Islet of Langerhans (tissue), 1 donor: ENCODE results near the gene SHTN1.

Source experiments
- FAIRE-seq: peaks from one replicate; lab custom pipeline; 2011; peaks lifted over from hg19 to GRCh38; lab: Jason Lieb, UNC

SHTN1 gene

DNA sequence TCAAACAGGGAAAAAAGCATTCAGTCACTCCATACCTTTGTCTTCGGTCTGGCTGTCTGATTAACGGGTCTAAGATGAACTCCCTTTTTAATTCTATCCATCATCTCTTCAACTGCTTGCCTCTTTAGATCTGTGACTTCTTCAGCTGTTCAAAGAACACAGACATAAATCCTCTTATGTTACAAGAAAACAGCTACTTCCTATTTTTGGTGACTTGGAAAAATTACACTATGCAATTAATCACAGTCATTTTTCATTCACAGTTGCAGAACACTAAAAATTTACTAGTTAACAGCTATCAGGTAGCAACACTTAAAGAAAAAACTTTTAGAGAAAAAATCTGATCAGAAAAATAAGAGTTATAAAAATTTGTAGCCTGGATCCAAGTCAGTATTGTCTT, 89.6 kb downstream of the SHTN1 start:
- FAIRE-seq: no peak

DNA sequence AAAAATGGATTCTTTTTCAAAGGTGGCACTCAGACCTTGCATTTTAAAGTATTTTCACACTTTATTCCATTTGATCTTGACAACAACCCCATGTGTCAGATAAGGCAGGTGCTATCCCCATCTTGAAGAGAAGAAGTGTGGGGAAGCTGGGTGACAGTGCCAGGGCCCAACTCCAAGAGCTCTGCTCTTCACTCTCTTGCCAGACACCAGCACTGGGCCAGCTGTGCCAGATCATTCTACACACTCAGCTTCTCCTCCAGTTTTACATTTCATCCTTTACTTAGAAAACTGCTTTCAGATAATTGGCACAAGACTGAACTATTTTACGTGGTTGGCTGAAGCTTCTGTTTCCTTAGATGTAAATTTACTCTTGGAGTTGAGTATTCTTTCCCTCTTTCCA, 91.3 kb downstream of the SHTN1 start:
- no peak for FAIRE-seq

DNA sequence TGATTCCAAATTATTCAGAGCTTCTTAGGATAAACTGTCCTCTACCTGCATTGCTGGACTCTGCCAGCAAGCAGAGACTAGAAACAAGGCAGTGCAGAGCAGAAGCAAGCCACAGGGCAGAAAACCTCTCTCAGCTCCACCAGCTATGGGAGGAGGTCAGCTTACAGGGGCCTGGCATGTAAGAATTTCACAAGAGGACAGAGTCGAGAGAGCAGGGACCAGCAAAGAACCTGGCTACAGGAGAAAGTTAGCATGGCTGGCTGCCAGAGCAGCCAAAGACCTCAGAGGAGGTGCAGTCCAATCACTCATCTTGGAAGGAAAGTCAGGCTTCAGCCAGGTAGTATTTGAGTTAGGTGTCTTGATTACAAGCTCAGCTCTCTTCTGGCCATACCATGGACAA, 92.8 kb downstream of the SHTN1 start:
- FAIRE-seq: no peak

DNA sequence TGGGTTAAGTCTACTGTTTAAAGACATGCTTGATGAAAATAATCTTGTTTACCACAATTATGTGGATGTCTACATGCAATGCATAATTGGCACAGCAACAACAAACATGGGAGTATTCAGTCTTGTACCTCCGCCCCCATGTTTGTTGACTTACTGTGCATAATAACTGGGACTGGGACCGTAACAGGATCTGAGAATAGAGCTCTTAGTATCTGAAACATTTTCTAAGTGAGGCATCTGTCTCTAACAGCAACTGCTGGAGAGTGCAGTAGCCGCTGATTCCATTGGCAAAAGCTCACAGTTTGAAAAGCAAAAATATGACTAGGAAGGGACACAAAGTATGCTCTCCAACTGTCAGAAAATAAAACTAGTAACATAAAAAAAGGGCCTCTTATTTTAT, 94.1 kb downstream of the SHTN1 start:
- no peak for FAIRE-seq

DNA sequence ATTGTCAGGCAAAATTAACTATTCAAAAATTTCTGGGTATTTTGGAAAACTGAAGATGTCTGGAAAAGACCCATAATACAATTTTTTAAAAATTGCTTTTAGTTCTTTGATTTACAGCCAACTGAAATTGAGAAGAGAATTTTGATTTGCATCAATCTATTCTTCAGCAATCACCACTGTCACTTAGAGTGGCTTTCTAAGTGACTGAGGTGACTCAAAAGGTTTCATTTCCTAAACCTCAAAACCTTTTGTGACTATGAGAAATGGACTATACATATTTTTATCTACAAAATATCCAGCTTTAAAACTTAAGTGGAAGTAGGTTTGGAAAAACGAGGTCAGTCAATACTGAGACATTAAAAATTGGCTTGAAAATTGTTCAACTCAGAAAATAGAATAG, 95.7 kb downstream of the SHTN1 start:
- no peak for FAIRE-seq

DNA sequence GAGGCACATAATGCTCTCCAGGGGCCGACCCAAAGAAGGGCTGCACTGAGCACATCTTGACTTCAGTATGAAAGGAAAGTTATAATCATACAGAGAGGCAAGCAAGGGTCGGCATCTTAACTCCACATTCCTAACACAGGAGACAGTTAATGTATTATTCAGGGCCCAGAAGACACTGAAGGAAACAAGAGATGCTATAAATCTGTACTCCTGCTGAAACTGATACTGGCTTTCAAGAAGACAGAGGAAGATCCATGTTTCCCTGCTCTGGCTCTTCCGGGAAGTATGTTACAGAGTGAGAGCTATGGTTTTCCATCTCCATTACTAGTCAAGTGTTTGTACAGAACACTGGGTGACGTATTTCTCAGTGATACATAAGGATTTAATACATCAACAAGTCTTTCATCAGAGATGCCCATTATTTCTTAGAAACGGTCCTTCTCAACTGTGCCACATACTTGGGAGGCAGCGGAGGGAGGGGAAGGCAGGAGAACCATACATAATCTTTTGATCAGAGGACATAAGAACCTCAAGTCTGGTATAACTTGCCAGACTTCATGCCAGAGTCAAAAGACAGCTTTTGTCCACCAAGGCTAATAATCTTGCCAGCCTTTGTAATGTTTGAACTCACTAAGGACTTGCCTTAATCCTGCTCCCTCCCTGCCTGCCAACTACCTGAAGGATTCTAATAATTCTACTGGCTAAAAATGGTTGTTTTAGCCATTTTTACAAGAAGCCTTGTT, 97.6 kb downstream of the SHTN1 start:
- no peak for FAIRE-seq

DNA sequence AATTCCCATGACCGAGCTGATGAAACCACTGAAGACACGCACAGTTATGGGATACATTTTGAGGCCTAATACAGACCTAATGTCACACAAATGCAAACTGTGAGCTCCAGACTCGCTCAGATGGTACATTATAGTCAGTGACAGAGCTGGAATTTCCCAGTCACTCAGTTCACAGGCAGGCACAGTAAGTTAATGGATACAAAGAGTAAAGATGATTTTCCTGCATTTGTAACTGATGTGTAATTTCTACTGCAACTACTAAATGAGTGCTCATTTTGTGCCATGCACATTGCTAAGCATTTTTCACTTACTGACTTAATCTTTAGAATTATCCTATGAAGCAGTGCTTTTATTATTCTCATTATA, 99.2 kb downstream of the SHTN1 start:
- no peak for FAIRE-seq

DNA sequence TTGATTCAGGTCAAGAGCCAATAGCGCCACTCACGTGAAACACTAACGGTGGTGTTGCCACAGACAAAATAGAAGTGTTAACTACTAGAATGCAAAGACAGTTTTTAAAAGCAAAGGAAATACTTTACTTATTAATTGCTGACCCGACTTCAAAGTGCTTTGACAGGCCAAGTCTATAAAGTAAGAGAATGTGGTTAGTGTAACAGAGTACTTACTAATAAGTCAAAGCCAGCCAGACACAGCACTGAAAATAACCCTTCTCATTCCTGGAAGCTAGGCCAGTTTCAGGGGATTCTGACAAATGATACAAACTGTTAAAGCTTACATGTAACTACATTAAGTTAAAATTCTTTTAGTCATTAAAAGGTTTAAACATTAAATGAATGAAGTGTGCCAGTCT, 105.4 kb downstream of the SHTN1 start:
- no peak for FAIRE-seq

DNA sequence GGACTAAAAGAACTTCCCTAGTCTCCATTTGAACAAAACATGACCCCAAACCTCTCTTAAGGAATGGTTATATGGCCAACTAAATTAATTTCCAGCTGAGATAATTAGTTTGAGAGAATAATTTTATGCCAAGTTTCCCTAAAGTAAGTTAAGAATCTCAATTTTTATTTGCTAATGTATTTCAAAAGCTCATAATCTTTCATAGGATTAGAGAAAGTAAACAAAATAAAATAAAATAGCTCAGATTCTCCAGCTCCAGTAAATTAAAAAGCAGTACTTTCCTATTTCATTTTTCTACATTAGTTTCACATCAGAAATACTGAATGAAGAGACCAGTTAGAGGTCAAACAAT, 111.3 kb downstream of the SHTN1 start:
- FAIRE-seq: no peak

DNA sequence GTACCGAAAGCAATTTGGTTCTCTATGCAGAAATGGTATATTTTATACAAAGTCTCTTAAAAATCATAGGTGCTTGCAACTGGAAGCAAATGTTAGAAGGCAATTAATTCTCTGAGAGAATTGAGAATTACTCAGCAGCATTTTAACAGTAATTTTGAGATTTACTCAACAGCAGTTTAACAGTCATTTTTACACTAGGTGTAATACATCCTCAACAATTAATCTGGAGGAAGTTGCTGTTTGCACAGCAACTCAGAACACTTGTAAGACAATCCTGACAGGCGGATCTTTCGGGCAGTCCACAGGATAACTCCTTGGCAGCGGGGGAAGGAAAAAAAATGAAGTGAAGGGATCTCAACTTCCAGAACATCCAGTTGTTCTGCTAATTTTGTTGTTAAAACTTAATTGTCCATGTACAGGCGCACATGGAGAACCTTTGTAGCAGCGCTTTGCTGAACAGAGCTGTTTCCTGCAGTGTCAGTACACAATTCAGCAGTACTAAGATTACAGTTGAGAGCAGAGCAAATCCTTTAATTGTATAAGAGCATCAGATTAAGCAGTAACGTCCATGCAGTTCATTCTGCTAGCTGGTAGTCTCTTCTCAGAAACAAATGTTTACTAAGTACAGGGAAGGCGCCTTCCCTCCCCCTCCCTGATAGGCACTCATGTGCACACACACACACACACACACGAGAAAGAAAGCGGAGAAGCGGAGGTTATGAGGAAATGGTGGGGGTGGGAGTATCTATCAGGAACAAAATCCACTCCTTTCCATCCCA, 111.9 kb downstream of the SHTN1 start:
- no peak for FAIRE-seq

DNA sequence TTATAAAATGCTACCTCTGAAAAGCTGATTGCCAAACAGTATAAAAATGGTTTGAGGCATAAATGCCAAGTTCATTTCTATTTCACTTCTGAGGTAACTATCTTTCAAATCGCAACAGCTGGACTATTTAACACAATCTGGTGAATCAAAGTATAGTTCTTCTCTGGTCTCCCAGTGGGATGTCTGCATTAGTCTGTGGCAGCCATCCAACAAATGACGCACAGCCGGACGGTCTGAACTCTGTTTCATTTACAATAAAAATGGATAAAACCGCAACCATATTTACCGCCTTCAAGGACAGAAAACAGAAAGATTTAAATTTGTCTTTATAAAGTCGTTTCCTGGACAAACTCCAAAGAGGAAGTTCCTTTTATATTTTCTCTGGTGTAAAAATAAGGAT, 113.8 kb downstream of the SHTN1 start:
- no peak for FAIRE-seq

DNA sequence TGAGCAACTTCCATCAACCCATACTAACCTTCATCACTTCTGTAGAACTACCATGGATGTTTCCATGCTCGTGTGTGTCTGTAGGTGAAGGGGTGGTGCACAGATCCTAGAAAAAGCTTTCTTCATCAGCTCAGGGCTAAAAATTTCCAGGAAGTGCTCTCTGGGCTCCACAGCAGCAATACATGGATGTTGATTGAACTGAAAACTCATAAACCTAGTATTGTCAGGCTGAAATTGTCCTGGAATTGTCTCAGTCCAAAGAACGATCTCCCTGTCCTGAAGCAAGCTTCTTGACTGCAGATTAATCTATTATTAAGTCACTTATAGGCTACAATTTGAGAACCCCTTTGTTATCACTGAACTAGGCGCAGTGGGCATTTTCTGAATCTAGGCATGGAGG, 115.9 kb downstream of the SHTN1 start:
- no peak for FAIRE-seq

DNA sequence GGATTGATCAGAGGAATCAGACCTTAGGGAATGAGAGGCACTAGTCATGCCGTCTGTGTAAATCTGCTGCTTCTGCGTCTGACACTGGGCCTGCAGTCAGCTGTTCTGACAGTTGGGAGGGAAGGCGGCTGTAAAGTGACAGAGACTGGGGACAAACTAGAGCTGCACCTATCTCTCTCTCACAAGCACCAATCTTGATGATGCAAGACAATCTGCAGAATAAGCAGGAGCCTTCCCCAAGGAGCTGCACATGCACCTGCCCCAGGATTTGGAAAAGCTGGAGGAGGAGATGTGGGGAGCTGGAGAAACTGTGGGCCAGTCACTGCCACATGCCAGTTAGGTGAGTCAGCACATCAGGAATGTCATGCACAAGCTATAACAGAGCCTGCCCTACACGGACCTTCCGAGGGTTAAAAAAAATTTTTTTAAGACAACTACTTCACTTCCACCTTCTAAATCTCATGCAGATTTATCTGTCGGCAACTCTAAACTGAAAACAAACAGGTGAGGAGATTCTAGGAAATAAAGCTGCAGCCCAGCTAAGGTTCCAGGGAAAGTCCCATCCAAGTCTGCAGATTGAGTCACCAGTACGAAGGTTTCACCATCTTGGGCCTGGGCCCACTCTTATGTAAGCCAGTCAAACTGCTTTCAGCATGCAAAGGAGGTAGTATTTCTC, 116.5 kb downstream of the SHTN1 start:
- FAIRE-seq: no peak

DNA sequence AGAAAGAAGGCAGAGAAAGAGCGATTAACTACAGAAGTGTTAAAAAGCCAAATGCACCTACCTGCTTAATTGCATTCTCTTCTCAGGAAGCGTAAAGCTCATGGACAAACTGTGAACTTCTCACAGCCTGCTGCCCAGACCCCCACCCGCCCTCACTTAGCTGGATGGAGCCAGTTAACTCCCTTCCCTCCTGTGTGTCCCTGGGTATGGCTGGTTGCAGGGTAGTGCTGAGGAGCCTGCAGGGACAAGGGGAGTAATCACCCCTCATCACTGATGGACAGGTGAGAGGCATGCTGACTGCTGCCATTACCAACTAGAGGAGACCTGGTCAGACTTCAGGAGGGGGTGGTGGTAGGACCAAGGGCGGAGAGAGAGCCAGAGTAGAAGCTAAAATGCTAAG, 118.2 kb downstream of the SHTN1 start:
- FAIRE-seq: no peak

DNA sequence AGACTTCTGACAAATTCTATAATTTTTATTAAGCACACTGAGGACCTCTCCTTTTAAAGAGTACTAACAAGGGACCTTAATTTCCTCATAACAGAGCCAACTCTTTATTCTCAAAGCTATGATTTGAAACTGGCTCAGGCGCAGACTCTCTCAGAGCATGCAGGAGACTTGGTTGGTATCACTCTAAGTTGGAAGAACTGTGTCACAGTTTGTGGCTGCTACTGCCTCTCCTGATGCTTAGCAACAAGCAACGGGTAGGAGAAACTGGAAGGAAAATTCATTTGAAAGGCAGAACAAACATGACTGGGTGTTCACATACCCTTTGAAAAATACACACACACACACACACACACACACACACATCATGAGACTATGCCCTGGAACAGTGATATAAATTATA, 122.3 kb downstream of the SHTN1 start:
- no peak for FAIRE-seq

DNA sequence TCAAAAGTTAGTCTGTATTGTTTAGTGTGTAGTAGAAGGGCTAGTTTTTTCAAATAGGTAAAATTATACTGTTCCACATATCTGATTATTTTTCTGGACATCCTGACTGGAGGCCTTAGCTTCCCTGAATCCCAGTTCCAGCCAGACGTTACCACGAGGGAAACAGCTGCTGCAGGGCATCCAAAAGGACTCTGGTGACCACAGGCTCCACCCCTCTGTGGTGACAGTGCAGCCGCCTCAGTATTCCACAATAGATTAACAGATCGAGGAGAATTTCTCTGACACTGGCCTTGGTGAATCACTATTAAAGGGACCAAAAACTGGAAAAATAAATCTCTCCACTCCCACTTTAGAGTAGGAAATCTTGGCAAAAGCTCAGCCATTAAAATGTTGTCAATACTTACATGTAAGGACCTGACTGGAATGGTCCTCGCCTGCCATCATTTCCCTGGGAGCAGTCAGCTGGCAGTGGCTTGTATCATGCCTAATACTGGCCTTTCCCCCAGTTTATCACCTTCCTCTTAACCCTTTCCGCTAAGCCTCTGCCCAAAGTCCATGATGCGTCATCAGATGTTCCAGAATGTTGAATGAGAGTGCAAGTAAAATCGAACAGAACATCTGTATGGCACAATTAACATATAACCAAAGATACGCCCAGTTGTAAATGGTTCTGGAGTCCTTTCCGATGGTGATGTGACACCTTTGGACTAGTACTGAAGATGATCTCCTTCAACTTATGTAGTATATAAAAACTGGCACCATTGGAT, 124.1 kb downstream of the SHTN1 start:
- FAIRE-seq: no peak

DNA sequence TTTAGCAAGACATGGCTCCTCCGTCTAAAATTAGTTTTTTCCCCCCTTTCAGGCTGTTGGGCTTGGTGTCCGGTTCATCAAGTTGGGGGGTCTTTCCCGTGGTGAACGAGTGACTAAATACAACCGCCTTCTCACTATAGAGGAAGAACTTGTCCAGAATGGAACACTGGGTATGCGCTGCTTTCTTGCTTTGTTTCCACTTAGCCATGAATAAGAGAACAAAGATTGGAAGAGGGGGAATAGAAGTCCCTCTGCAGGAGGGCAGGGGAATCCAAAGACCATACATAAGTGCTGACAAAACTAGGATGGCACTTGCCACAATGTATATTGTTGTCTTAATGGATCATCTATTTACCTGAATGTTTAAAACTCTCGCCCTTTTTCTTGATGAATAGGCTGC, 125.2 kb downstream of the SHTN1 start:
- no peak for FAIRE-seq

DNA sequence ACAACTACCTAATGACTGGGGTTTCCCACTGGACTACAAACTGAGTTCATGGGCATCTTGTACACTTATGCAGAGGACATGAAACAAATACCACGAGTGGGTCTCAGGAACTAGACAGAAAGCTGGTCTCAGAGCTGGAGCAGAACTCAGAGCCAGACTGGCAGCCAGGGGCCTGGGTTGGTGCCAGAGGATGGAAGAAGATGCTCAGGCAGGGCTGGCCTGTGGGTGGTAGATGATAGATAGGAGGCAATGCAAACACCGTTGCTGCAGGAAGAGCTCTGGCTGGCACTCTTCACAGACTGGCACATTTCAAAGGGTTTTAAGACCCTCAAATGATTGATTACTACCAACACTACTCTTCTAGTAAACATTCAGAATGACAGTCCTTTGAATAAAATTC, 126.9 kb downstream of the SHTN1 start:
- no peak for FAIRE-seq

DNA sequence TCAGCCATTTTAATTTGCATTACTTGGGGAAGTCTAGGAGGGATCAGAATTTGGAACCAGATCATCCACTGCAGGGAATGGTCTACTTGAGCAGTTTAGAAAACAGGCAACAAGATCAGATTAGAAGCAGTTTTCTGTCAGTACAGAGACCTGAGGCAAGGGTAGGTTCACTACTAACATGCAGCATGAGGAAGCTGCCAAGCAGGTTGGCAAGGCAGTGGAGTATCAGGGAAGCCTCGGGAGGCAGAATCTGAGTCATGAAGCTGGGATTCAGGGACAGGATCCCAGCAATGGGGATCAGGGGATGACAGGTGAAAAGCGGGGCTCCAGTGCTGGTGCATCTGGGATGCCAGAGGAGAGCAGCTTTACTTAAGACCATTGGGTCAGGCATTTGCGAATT, 127.6 kb downstream of the SHTN1 start:
- FAIRE-seq: no peak

DNA sequence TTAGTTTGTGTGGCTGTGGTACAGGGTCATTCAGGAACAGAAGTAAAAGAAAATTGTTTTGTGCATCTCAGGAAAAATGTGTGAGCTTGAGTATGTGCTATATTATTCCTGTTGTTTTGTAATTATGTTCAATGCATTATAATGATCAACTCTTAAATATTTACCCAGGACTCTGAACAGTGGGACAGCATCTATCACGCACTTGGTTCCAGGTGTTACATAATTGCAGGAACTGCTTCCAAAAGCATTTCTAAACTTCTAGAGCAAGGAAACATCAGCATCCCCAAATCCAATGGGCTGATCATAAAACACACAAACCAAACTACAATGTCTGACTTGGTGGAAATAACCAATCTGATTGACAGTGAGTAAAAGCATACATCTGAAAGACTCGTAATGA, 129.1 kb downstream of the SHTN1 start:
- no peak for FAIRE-seq

DNA sequence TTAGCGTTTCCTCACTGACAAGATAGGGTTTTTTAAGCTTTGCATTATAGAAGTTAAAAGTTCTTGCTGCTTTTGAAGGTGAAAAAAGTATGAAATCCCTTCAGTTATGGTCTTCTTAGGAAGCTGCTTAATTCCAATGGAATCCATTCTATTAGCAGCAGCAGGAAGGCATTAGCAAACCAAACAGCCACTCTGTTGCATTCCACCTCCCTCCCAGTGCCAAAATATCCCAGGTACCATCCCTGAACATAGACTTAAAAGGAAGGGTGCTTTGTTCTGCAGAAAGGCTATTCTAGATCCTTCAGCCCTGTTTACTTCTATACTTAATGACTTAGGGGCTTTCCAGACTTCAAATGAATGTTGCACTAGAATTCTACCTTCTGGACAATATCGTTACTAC, 131.9 kb downstream of the SHTN1 start:
- FAIRE-seq: no peak

DNA sequence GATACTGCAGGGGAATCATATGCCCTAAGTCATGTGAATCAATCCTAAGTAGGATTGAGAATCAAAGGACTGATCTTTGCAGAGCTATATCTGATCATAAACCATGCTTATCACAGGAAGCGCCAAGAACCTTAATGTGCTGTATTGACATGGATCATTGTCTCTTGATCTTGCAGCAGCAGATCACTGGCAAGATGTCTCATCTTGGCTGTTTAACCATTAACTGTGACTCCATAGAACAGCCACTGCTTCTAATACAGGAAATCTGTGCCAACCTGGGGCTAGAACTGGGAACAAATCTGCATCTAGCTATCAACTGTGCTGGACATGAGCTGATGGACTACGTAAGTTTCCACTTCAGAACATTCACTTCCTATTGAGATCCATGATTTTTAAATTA, 134.0 kb downstream of the SHTN1 start:
- FAIRE-seq: no peak

DNA sequence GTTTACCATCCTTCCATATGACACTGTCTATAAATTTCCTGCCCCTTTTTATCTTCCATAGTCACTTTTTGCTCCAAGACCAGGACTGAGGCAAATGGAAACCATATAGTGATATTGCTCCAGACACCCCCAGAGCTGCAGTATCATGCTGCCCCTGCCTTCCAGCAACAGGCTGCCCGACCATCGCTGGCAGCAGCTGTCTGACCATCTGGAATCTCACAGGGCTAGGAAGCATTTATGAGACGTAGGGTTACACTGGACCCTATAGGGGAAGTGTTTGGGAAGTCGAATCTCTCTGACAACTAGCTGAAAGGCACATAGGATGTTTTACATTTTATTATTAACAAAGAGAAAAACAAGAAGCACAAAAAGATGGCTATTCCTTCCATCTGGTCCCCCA, 136.3 kb downstream of the SHTN1 start:
- no peak for FAIRE-seq
